Measurements from ENCODE around the gene EMP1.
A peak's percentile ranks its signal among the peaks of the same experiment; 100 is the strongest.

Gene EMP1

GRCh38 chr12:13196130-13196921 lies at the start of gene EMP1:
Gene EMP1 (plus strand): TSS chr12:13196726. CDS start chr12:13211511, 14,785 bp downstream.
- DNase-seq: no peak

- no peak for DNase-seq
Observed at GRCh38 chr12:13147688-13148484, 48.6 kb upstream of the EMP1 start.

- no peak for DNase-seq
Observed at GRCh38 chr12:13148485-13148847, 48.1 kb upstream of the EMP1 start.

GRCh38 chr12:13149411-13149810 lies 47.1 kb upstream of the EMP1 start:
- no peak for DNase-seq

GRCh38 chr12:13152281-13152680 lies 44.2 kb upstream of the EMP1 start:
- DNase-seq: no peak

- no peak for DNase-seq
Observed at GRCh38 chr12:13152756-13153155, 43.8 kb upstream of the EMP1 start.

- no peak for DNase-seq
Observed at GRCh38 chr12:13153180-13153579, 43.3 kb upstream of the EMP1 start.

- no peak for DNase-seq
Observed at GRCh38 chr12:13154027-13154538, 42.4 kb upstream of the EMP1 start.

GRCh38 chr12:13154831-13155230 lies 41.7 kb upstream of the EMP1 start:
- DNase-seq: no peak

GRCh38 chr12:13156277-13156676 lies 40.2 kb upstream of the EMP1 start:
- DNase-seq: no peak

- DNase-seq: no peak
Observed at GRCh38 chr12:13161172-13161571, 35.4 kb upstream of the EMP1 start.

GRCh38 chr12:13162904-13163303 lies 33.6 kb upstream of the EMP1 start:
- DNase-seq: no peak

- DNase-seq: no peak
Observed at GRCh38 chr12:13163868-13164635, 32.5 kb upstream of the EMP1 start.

GRCh38 chr12:13164921-13165616 lies 31.5 kb upstream of the EMP1 start:
- DNase-seq: peak in 1 of 3 experiments; percentile 19

GRCh38 chr12:13165617-13166041 lies 30.9 kb upstream of the EMP1 start:
- no peak for DNase-seq

GRCh38 chr12:13167226-13167625 lies 29.3 kb upstream of the EMP1 start:
- DNase-seq: no peak

GRCh38 chr12:13167906-13168305 lies 28.6 kb upstream of the EMP1 start:
- DNase-seq: no peak

- DNase-seq: no peak
Observed at GRCh38 chr12:13169272-13169671, 27.3 kb upstream of the EMP1 start.

GRCh38 chr12:13170892-13171490 lies 25.5 kb upstream of the EMP1 start:
- no peak for DNase-seq

- DNase-seq: peak in 2 of 3 experiments; percentile 7 to 36
Observed at GRCh38 chr12:13171921-13172859, 24.3 kb upstream of the EMP1 start.
